K562 (cell line): ENCODE measurements around the gene HDHD3.

Experiments used
- BRF2 ChIP-seq: IDR thresholded peaks from 3 replicates; pipeline ENCODE4 v1.6.1; 2011; ENCODE audit warnings: borderline replicate concordance, mild to moderate bottlenecking; ENCODE audit not compliant: insufficient read length, insufficient read depth
- DIDO1 ChIP-seq: fragments of 450-650 bp; IDR thresholded peaks from 2 replicates; pipeline ENCODE4 v1.6.1; 2016; ENCODE audit warnings: low read depth, missing biosample characterization, missing genetic modification characterization
- E2F1 ChIP-seq: sonication (generic); formaldehyde crosslinking; IDR thresholded peaks from 2 replicates; pipeline ENCODE4 v1.8.1; 2023; ENCODE audit warnings: mild to moderate bottlenecking, missing genetic modification reagents, moderate library complexity
- ZNF197 ChIP-seq: fragments of 200-800 bp; sonication (Bioruptor generic); IDR thresholded peaks from 2 replicates; pipeline ENCODE4 v1.6.1; 2016; ENCODE audit warnings: low read depth, missing genetic modification characterization, missing compliant biosample characterization
- TF ChIP-seq, protein P1 (sequence below): fragments of 150-350 bp; conservative IDR thresholded peaks from 2 replicates; pipeline ENCODE4 v1.6.1; 2014; ENCODE audit warnings: low read length

GRCh38 chr9:113328045-113328782, 48.6 kb downstream of the HDHD3 start:
- no peak for TF ChIP-seq DIDO1 (tag)
- TF ChIP-seq BRF2 = no peak
- no peak for TF ChIP-seq E2F1
- TF ChIP-seq, protein P1, sequence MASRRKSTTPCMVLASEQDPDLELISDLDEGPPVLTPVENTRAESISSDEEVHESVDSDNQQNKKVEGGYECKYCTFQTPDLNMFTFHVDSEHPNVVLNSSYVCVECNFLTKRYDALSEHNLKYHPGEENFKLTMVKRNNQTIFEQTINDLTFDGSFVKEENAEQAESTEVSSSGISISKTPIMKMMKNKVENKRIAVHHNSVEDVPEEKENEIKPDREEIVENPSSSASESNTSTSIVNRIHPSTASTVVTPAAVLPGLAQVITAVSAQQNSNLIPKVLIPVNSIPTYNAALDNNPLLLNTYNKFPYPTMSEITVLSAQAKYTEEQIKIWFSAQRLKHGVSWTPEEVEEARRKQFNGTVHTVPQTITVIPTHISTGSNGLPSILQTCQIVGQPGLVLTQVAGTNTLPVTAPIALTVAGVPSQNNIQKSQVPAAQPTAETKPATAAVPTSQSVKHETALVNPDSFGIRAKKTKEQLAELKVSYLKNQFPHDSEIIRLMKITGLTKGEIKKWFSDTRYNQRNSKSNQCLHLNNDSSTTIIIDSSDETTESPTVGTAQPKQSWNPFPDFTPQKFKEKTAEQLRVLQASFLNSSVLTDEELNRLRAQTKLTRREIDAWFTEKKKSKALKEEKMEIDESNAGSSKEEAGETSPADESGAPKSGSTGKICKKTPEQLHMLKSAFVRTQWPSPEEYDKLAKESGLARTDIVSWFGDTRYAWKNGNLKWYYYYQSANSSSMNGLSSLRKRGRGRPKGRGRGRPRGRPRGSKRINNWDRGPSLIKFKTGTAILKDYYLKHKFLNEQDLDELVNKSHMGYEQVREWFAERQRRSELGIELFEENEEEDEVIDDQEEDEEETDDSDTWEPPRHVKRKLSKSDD = no peak
- no peak for TF ChIP-seq ZNF197
